CD4-positive, alpha-beta T cell (primary cell): ENCODE data around the gene DLL3. TPM values are rescaled to one million over a fixed set of nuclear protein-coding genes. Genes with fewer than 3 reads are reported as not detected.
A peak's percentile ranks its signal among the peaks of the same experiment; 100 is the strongest.

Source experiments
- ATAC-seq: fragments of 200-7000 bp; cut with Tn5 transposase; one replicate; pipeline ENCODE4 v1.10.0; 2022; ENCODE audit warnings: mild to moderate bottlenecking; ENCODE audit not compliant: poor library complexity
- CTCF ChIA-PET: fragments of 350-600 bp; sonication (Branson Sonifier 250); formaldehyde crosslinking; loops from one replicate; lab custom pipeline; 2021; ENCODE audit warnings: antibody characterized with exemption, inconsistent platforms; lab: Charles Lee
- POLR2A ChIA-PET: fragments of 350-600 bp; sonication (Branson Sonifier 250); formaldehyde crosslinking; loops from one replicate; lab custom pipeline; 2021; ENCODE audit warnings: antibody characterized with exemption, inconsistent platforms; lab: Charles Lee
- DNase-seq, 14 experiments: peaks; one replicate each; pipeline ENCODE4 v3.0.0-alpha.2; 2013 to 2020; ENCODE audit warnings: mixed read lengths in 2 of 14
- H3K27ac ChIP-seq, 2 donors: one replicate each; pipeline versions ENCODE4 v1.5.1 to v1.7.0; 2013; ENCODE audit warnings: low read length in 2 of 2, low read depth in 1 of 2, mild to moderate bottlenecking in 1 of 2
- H3K27me3 ChIP-seq, 2 experiments: 1 replicate in 1 of 2; 2 replicates in 1 of 2; pipeline versions ENCODE4 v1.6.1 to v1.7.0; 2013; ENCODE audit warnings: low read length in 2 of 2, control low read depth in 1 of 2, mild to moderate bottlenecking in 1 of 2, moderate library complexity in 1 of 2; ENCODE audit not compliant: insufficient read depth in 2 of 2, control insufficient read depth in 1 of 2
- H3K36me3 ChIP-seq: one replicate; pipeline ENCODE4 v1.6.1; 2013; ENCODE audit warnings: low read length, control low read depth; ENCODE audit not compliant: insufficient read depth
- H3K4me1 ChIP-seq: one replicate; pipeline ENCODE4 v1.6.1; 2013; ENCODE audit warnings: low read length, control low read depth; ENCODE audit not compliant: insufficient read depth
- H3K4me3 ChIP-seq: one replicate; pipeline ENCODE4 v1.5.1; 2013; ENCODE audit warnings: mild to moderate bottlenecking, low read length, moderate library complexity
- H3K9me3 ChIP-seq, 2 experiments: 1 replicate in 1 of 2; 2 replicates in 1 of 2; pipeline versions ENCODE4 v1.6.1 to v1.7.0; 2013; ENCODE audit warnings: low read length in 2 of 2, mild to moderate bottlenecking in 2 of 2, control low read depth in 1 of 2, moderate library complexity in 1 of 2; ENCODE audit not compliant: control insufficient read depth in 1 of 2, insufficient read depth in 1 of 2
- H3K27ac Mint-ChIP-seq: one replicate; pipeline ENCODE4 v1.8.0; 2020; ENCODE audit warnings: mixed read lengths
- H3K27me3 Mint-ChIP-seq: one replicate; pipeline ENCODE4 v1.8.0; 2021; ENCODE audit warnings: mixed read lengths
- H3K36me3 Mint-ChIP-seq: one replicate; pipeline ENCODE4 v1.8.0; 2021; ENCODE audit warnings: low read depth, mixed read lengths
- H3K4me1 Mint-ChIP-seq: one replicate; pipeline ENCODE4 v1.8.0; 2021; ENCODE audit warnings: low read depth, mixed read lengths
- H3K4me3 Mint-ChIP-seq: one replicate; pipeline ENCODE4 v1.8.0; 2020; ENCODE audit warnings: mild to moderate bottlenecking, mixed read lengths
- H3K9me3 Mint-ChIP-seq: one replicate; pipeline ENCODE4 v1.8.0; 2020; ENCODE audit warnings: mixed read lengths
- CTCF ChIP-seq: fragments of 200-600 bp; IDR thresholded peaks from one replicate; pipeline ENCODE4 v1.8.0; 2022; ENCODE audit warnings: antibody characterized with exemption, mild to moderate bottlenecking
- intact Hi-C, 2 experiments: fragments of 100-400 bp; cut with DNase I in 1 of 2; cut with micrococcal nuclease in 1 of 2; formaldehyde crosslinking; loops; one replicate each; pipeline versions ENCODE4 v1.15.1 to v1.9.0; 2023 to 2025; cut with DNase I, micrococcal nuclease
- total RNA-seq, 174 experiments: library from RNA in 2 of 174; stranded (reverse) in 2 of 174; gene quantifications; one replicate each; pipeline ENCODE4 v1.2.3 and lab custom pipeline; 2021 to 2026

The DLL3 gene
- total RNA-seq, 2 experiments from 2014 or later: not detected

GRCh38 chr19:39499932-39500331 lies 1.2 kb downstream of the DLL3 start:
- intact Hi-C loops: no loop called here
- H3K4me3 Mint-ChIP-seq: peak overlapping the region; percentile 17
- Histone ChIP-seq H3K36me3 (no peaks in the 10 kb centered on the region), H3K4me1 (peaks cover 30% of the 10 kb centered on the region), H3K27ac (no peak overlapping the region), H3K27me3 (peaks cover 42 to 64% of the 10 kb centered on the region in 2 experiments), H3K9me3 (peaks cover 0 to 18% of the 10 kb centered on the region in 2 experiments), H3K4me3 (no peak overlapping the region)
- H3K9me3 Mint-ChIP-seq: no peaks in the 10 kb centered on the region
- peaks cover 65% of the 10 kb centered on the region for H3K27me3 Mint-ChIP-seq
- peaks cover 36% of the 10 kb centered on the region for H3K4me1 Mint-ChIP-seq
- H3K27ac Mint-ChIP-seq: no peak overlapping the region
- DNase-seq (no peak), ATAC-seq (no peak)
- no peaks in the 10 kb centered on the region for H3K36me3 Mint-ChIP-seq
- POLR2A ChIA-PET: no interaction called here
- CTCF ChIA-PET: interaction anchor here (1.3 kb wide), 1 partner anchor 33 kb away, joined by 4 read pairs; the partner anchor contains the start of gene EID2B
- TF ChIP-seq CTCF: no peak

DNA sequence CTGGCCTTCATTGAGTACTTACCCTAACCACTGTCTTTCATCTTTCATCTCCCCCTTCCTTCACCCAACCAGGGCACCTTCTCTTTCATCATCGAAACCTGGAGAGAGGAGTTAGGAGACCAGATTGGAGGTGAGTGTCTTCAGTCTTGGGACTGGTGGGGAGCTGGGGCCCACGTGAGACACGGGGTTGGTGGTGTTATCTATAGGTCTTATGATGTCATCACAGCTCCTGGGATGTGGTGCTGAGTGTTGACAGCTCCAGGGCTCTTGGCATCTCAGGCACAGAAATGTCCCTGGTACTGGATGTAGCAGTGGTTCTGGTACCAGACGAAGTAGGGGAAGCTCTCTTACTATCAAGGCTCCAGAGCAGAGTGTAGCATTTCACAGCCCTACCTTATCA lies 1.8 kb downstream of the DLL3 start:
- Mint-ChIP-seq H3K27me3 (peaks cover 71% of the 10 kb centered on the region), H3K27ac (no peak overlapping the region), H3K4me1 (peaks cover 36% of the 10 kb centered on the region), H3K4me3 (no peak overlapping the region), H3K36me3 (no peaks in the 10 kb centered on the region), H3K9me3 (no peaks in the 10 kb centered on the region)
- intact Hi-C loops: no loop called here
- CTCF ChIA-PET: interaction anchor here (1.3 to 1.4 kb wide), 2 partner anchors 26 to 32 kb away, joined by 3 to 4 read pairs; partner anchors contain the start of gene EID2B
- DNase-seq (no peak), ATAC-seq (no peak)
- POLR2A ChIA-PET: no interaction called here
- peaks cover 30% of the 10 kb centered on the region for H3K4me1 ChIP-seq
- H3K9me3 ChIP-seq: peaks cover 0 to 18% of the 10 kb centered on the region in 2 experiments
- no peak overlapping the region for H3K4me3 ChIP-seq
- no peak for TF ChIP-seq CTCF
- peaks cover 48 to 70% of the 10 kb centered on the region in 2 experiments for H3K27me3 ChIP-seq
- no peaks in the 10 kb centered on the region for H3K36me3 ChIP-seq
- no peak overlapping the region for H3K27ac ChIP-seq

GRCh38 chr19:39501340-39501739 lies 2.6 kb downstream of the DLL3 start:
- H3K27ac ChIP-seq: no peak overlapping the region
- no peak for TF ChIP-seq CTCF
- H3K27me3 ChIP-seq: peaks cover 55 to 76% of the 10 kb centered on the region in 2 experiments
- no peak overlapping the region for H3K27ac Mint-ChIP-seq
- H3K4me3 ChIP-seq: no peak overlapping the region
- H3K9me3 ChIP-seq: peaks cover 0 to 20% of the 10 kb centered on the region in 2 experiments
- H3K9me3 Mint-ChIP-seq: no peaks in the 10 kb centered on the region
- no peak overlapping the region for H3K4me3 Mint-ChIP-seq
- CTCF ChIA-PET: interaction anchor here (1.4 kb wide), 1 partner anchor 27 kb away, joined by 3 read pairs; no protein-coding TSS in a partner anchor
- H3K4me1 ChIP-seq: peaks cover 30% of the 10 kb centered on the region
- DNase-seq (no peak), ATAC-seq (no peak)
- peaks cover 38% of the 10 kb centered on the region for H3K4me1 Mint-ChIP-seq
- no peaks in the 10 kb centered on the region for H3K36me3 Mint-ChIP-seq
- POLR2A ChIA-PET: no interaction called here
- H3K36me3 ChIP-seq: no peaks in the 10 kb centered on the region
- H3K27me3 Mint-ChIP-seq: peaks cover 74% of the 10 kb centered on the region
- intact Hi-C loops: no loop called here
